Prostate gland (tissue), 2 donors: Measurements from ENCODE around the gene TLK2.
"Not testable (repeated sequence)": the region's sequence is repeated elsewhere in the genome, so short reads cannot be mapped to it uniquely, and the experiment has no call there.

ENCODE experiments used
- CTCF ChIP-seq, 4 experiments: fragments of 200-600 bp in 2 of 4; fragments of 450-650 bp in 2 of 4; sonication (generic) in 2 of 4; IDR thresholded peaks; 1 replicate in 3 of 4; 2 replicates in 1 of 4; pipeline ENCODE4 v1.5.1; 2016 to 2019; ENCODE audit warnings: antibody characterized with exemption in 4 of 4, mild to moderate bottlenecking in 2 of 4, moderate library complexity in 2 of 4
- POLR2A ChIP-seq: fragments of 450-650 bp; IDR thresholded peaks from one replicate; pipeline ENCODE4 v1.6.1; 2016; ENCODE audit warnings: antibody characterized with exemption, mild to moderate bottlenecking

- TF ChIP-seq POLR2A; CTCF (IDR thresholded peaks at IDR 0.05): not testable (repeated sequence)
Measured at GRCh38 chr17:62482553-62482952, 3.9 kb downstream of the TLK2 start.
